GM18873 (cell line): ENCODE results near the gene CLDN3.
"Not testable (repeated sequence)": the region's sequence is repeated elsewhere in the genome, so short reads cannot be mapped to it uniquely, and the experiment has no call there.

Experiments
- ATAC-seq: cut with Tn5 transposase; IDR thresholded peaks from one replicate; pipeline ENCODE4 v1.9.1; 2021; ENCODE audit warnings: mild to moderate bottlenecking, moderate library complexity, moderate number of reproducible peaks; ENCODE audit not compliant: unreplicated experiment, low FRiP score

Gene CLDN3, protein sequence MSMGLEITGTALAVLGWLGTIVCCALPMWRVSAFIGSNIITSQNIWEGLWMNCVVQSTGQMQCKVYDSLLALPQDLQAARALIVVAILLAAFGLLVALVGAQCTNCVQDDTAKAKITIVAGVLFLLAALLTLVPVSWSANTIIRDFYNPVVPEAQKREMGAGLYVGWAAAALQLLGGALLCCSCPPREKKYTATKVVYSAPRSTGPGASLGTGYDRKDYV

DNA sequence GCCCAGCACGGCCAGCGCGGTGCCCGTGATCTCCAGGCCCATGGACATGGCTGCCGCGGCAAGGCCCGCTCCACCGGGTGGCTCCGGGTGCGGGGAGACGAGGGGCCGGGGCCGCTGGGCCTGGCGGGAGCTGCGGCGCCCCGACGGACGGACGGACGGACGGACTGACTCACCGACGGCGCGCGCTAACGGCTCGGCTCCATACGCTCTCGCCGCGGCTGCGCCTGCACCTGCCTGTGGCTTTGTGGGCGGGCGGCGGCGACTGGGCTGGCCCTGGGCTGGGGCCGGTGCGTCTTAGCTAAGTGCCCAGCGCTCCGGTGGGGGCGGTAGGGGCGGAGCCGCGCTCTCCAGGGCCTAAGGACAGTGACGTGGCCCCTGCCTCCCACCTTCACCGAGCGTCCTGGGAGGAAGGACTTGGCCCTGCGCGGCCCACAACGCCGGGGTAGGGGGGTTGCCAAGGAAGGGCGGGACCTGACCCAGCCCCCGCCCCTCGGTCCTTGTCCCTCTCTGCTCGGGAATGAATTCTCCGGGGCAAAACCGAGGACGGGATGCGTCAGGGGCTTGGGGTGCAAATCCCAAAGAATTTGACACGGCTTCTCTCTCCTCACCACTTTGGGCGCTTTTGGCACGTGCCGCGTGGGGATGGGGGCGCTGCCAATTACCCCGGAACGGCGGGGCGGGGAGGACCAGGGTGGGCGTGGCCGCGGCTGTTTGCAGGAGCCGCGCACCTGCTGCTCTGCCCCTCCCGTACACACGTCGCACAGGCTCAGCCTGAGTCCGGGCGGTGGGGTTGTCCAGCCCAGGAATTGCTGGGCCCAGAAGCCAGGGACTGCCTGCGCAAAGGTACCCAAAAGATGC lies at the start of gene CLDN3:
TSS of gene CLDN3 (minus strand) at position 269 of the 858 bp plus-strand sequence. CDS start at position 48, 221 bp downstream.
- ATAC-seq: no peak

DNA sequence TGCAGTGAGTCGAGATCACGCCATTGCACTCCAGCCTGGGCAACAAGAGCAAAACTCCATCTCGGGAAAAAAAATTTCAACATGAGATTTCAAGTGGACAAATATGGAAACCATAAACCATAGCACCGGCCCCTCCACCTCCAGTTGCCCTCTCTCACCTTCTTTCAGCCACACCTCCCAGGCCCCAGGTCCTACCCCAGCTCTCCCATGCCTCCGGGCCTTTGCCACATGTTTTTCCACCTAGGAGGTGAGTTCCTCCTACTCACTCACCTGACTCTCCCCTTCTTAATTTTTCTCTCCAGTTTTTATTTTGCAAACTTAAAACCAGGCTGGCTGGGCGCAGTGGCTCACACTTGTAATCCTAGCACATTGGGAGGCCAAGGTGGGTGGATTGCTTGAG lies 47.1 kb upstream of the CLDN3 start:
- ATAC-seq: no peak

DNA sequence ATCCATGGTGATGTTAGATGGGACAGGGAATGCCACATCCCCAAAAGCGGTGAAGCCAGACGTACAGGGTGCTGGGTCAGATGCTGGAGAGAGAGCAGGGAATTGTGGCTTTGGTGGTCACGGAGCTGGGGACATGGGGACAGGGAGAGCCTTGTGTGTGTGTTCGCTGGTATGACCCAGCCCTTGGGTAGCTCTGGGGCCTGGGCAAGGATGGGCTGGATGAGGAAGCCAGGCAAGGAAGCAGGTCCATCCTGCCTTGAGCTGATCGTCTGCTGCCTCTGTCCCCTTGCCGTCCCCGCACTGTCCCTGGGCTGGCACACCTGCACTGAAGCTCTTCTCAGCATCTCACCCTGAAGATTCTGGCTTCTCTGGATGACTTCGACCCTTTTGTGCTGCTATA lies 45.4 kb upstream of the CLDN3 start:
- ATAC-seq: no peak

DNA sequence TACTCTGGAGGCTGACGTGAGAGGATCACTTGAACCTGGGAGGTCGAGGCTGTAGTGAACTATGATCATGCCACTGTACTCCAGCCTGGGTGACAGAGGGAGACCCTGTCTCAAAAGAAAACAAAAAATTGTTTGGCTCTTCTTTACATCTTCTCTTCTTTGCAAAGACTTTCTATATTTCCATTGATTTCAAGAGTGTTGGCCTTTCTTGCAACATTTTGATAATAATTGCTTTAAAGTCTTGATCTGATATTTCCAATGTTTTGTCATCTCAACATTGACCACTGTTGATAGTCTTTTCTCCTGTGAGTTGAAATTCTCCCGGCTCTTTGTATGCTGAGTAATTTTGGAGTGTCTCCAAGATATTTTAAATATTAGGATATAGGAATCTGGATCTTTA lies 42.9 kb upstream of the CLDN3 start:
- no peak for ATAC-seq

DNA sequence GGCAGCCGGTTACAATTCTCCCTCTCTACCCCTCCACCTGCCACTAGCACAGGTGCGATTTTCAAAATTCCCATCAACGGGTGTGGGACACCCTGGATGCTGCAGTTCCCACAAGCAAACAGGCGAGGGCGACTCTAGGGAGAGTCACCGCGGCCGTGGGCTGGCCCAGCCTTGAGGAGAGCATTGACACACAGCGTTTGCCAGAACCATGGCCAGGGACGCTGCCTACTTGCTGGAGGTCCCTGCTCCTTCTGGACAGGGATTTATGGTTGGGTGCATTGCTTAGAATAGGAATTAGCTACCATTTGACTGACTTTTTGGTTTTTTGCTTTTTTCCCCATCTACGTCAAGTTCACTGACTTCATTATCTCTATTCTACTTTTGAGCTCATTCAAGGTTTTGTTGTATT lies 41.7 kb upstream of the CLDN3 start:
- no peak for ATAC-seq

DNA sequence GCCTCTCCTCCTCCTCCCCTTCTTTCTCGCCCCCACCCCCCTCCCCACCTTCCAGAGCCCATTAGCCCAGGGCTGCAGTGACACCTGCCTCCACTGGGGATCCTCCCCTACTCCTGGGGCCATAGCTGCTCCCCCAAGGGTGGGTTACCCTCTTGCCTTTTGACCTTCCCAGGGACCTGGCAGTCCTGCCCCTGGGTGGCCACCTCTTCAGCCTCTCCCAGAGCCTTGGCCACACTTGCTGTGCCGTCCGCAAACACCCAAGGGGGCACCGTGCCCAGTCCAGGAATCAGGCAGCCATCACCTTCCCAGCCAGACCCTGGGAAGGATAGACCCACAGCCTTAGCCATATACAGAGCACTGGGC lies 40.9 kb upstream of the CLDN3 start:
- ATAC-seq: no peak

DNA sequence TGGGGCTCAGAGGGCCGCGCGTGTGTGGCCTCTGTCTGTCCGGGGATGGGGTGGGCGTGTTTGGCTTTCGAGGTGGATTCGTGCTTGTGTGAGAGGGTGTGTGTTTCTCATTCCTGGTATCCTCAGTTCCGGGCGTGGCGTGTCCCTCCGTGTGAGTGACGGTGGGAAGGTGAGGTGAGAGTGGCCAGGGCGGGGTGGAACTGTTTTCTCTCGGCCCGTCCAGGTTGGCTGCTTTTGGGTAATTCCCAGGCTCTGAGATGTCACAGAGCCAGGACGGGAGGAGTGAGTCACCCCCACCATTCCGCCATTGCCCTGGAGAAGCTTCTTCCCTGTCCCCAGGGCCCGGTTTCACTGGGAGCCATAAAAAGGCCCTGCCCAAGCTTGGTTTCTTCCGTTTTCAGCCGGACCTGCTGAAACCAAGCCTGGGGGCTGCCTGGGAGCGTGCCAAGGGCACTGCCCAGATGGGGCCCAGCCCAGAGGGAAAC lies 39.4 kb upstream of the CLDN3 start:
- ATAC-seq: no peak

DNA sequence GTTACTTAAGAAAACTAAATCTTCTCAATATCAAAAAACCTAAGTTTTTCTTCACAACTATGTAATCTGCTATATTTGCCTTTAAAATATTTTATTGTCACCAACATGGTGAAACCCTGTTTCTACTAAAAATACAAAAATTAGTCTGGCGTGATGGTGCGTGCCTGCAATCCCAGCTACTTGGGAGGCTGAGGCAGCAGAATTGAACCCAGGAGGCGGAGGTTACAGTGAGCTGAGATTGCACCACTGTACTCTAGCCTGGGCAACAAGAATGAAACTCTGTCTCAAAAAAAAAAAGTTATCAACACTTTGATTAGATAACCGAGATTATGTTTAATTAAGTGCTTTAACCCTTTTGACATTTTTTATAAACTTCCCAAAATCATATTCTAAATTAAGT lies 32.4 kb upstream of the CLDN3 start:
- no peak for ATAC-seq

DNA sequence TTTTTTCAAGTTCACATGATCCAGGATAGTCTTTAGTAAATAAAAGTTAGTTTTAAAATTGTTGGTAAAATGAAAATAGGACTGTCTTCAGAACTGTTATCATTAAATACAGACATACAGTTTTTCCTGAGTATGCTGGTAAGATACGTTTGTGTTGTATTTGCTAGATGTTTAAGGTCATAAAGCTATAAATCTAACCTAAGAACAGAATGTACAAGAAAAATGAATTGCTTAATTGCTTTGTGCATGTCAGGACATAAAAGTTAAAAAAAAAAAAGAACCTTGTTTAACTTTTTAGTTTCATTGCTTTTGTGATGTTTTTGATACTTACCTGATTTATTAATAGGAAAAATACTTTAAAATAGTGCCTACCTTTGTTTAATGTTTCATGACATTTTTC lies 31.5 kb upstream of the CLDN3 start:
- ATAC-seq: no peak

DNA sequence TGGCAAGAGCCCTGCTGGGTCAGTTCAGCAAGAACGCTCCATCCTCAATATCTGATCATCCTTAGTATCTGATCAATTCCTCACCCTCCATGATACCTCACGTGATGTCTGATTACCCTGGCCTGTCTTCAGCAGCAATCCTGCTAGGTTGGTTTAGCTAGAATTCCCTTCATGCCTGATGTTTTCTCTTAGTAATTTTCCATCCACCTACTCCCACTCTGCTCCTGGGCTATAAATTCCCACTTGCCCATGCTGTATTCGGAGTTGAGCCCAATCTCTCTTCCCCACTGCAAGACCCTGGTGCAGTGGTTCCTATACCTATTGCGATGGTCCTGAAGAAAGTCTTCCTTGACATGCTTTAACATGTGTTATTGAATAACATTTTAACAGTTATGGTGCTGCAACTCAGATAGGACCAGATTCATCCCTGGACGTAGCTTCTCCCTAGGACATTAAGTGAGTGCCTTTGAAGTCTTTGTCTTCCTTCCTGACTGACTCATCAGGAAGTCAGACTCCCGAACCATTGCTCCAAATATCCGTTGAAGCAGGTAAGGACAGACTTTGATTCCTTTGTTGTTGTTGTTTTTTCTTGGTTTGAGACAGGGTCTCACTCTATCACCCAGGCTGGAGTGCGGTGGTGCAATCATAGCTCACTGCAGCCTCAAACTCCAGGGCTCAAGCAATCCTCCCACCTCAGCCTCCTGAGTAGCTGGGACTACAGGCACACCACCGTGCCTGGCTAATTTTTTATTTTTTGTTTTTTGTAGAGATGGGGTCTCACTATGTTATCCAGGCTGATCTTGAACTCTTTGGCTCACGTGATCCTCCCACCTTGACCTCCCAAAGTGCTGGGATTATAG lies 29.4 kb upstream of the CLDN3 start:
- ATAC-seq: no peak

DNA sequence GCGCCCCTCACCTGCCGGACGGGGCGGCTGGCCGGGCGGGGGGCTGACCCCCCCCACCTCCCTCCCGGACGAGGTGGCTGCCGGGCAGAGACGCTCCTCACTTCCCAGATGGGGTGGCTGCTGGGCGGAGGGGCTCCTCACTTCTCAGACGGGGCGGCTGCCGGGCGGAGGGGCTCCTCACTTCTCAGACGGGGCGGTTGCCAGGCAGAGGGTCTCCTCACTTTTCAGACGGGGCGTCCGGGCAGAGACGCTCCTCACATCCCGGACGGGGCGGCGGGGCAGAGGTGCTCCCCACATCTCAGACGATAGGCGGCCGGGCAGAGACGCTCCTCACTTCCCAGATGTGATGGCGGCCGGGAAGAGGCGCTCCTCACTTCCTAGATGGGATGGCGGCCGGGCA lies 27.1 kb upstream of the CLDN3 start:
- ATAC-seq: not testable (repeated sequence)

DNA sequence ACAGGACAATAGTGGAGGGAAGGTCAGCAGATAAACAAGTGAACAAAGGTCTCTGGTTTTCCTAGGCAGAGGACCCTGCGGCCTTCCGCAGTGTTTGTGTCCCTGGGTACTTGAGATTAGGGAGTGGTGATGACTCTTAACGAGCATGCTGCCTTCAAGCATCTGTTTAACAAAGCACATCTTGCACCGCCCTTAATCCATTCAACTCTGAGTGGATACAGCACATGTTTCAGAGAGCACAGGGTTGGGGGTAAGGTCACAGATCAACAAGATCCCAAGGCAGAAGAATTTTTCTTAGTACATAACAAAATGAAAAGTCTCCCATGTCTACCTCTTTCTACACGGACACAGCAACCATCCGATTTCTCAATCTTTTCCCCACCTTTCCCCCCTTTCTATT lies 26.6 kb upstream of the CLDN3 start:
- ATAC-seq: not testable (repeated sequence)

DNA sequence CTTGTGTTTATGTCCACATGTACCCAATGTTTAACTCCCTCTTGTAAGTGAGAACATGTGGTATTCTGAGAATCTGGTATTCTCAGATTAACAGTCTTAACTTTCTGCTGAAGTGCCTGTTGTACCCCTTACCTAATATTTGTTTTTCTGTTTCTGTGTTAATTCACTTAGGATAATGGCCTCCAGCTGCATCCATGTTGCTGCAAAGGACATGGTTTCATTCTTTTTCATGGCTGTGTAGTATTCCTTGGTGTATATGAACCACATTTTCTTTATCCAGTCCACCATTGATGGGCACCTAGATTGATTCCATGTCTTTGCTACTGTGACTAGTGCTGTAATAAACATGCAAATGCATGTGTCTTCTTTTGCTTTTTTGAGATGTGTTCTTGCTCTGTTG lies 25.1 kb upstream of the CLDN3 start:
- ATAC-seq: not testable (repeated sequence)

DNA sequence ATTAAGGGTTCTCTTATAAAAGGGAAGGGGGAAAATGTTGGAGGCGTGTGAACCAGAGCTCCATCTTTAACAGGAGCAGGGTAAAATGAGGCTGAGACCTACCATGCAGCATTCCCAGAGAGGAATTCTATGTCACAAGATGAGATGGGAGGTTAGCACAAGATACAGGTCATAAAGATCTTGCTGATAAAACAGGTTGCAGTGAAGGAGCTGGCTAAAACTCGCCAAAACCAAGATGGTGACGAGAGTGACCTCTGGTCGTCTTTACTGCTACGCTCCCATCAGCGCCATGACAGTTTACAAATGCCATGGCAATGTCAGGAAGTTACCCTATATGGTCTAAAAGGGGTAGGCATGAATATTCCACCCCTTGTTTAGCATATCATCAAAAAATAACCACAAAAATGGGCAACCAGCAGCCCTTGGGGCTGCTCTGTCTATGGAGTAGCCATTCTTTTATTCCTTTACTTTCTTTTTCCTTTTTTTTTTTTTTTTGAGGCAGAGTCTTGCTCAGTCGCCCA lies 21.2 kb upstream of the CLDN3 start:
- not testable (repeated sequence) for ATAC-seq

DNA sequence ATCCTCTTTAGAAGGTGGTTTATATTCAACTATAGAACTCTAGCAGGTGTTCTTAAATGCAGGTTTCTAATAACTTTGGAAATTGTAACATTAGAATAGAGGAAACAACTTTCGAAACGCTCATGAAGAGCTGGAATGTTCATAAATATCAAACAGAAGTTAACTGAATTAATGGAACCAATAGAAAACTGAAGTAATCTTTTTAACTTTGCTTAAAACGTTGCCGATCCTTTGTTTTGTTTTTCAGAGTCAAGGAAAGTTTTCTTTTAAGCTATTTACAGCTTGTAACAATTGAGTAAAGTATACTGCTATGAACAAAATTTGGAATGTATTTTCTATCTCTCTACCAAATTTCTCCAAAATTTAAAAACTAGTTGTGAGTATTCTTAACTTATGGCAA lies 19.0 kb upstream of the CLDN3 start:
- no peak for ATAC-seq

DNA sequence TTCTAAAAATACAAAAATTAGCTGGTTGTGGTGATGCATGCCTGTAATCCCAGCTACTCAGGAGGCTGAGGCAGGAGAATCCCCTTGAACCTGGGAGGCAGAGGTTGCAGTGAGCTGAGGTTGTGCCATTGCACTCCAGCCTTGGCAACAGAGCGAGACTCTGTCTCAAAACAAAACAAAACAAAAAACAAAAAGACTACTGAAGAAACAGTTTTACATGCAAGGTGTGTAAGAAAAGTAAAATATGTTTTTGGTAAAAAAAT lies 17.6 kb upstream of the CLDN3 start:
- ATAC-seq: not testable (repeated sequence)

DNA sequence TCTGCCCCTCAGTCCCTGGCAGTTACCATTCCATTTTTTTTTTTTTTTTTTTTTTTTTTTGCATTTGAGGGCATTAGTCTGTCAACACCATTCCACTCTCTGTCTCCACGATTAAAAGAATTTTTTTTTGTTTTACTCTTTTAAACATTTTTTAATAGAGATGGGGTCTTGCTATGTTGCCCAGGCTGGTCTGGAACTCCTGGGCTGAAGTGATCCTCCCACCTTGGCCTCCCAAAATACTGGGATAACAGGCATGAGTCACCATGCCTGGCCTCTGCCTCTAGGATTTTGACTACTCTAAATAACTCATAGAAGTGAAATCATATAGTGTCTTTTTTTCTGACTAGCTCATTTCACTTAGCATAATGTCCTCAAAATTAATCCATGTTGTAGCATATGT lies 16.5 kb upstream of the CLDN3 start:
- ATAC-seq: no peak

DNA sequence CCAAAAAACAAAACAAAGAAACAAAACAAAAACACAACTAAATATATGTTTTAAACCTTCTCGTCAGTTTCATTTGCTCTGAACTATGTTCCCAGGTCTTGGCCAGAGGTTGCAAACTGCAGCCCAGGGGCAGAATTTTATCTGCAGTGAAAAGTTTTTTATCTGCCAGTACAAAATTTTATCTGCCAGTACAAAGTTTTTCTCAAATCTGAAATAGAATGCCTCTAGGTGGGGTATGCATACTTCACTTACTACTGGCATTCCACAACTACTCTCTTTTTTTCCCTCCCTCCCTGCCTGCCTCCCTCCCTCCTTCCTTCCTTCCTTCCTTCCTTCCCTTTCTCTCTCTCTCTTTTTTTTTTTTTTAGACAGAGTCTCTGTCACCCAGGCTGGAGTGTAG lies 9.4 kb upstream of the CLDN3 start:
- ATAC-seq: no peak

DNA sequence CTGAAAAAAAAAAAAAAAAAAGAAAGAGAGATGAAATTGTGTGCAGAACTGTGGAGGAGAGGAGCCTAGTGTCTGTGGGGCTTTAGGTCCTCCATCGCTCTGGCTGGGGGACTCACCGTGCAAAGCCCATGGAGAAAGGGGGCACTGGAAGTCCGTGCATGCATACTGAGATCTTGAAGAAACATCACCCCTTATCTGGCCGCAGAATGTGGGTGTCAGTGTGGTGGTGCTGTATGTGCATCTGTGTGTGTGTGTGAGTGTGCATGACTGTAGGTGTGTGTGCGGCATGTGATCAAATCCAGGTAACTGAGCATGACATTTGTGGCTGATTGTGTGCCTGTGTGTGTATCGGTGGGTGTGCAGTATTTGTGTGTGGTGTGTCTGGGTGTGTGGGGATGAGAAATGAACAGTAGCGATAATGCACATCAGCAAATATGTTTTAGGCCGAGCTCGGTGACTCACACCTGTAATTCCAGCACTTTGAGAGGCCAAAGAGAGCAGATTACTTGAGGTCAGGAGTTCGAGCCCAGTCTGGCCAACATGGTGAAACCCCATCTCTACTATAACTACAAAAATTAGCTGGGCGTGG lies 8.8 kb upstream of the CLDN3 start:
- ATAC-seq: no peak

DNA sequence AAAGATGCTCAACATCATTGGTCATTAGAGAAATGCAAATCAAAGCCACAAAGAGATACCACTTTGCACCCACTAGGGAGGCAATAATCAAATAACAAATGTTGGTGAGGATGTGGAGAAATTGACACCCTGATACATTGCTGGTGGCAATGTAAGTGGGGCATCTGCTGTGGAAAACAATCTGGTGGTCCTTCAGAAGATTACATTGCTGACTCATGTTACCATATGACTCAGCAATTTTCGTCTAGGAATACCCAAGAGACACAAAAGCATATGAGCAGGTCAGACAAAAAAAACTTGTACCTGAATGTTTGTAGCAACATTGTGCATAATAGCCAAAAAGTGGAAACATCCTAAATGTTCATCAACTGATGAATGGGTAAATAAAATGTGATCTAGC lies 4.9 kb upstream of the CLDN3 start:
- ATAC-seq: no peak
